Calu3 (cell line): ENCODE results near the gene MYOF. TPM values are rescaled to one million over a fixed set of nuclear protein-coding genes. Genes with fewer than 3 reads are reported as not detected.

ENCODE experiments used
- BruUV-seq: library from RNA; stranded (reverse); fragments of 400-500 nt; replicated peaks from 2 replicates; lab custom pipeline; 2021; lab: Mats Ljungman, UMichigan
- CTCF ChIA-PET: fragments of 300-600 bp; sonication (Branson Sonifier 250); formaldehyde crosslinking; loops from one replicate; lab custom pipeline; 2022; ENCODE audit warnings: antibody characterized with exemption; lab: Charles Lee
- DNase-seq: peaks from one replicate; pipeline ENCODE4 v3.0.0; 2022
- H3K27ac Mint-ChIP-seq: one replicate; pipeline ENCODE4 v1.8.0; 2022; ENCODE audit warnings: mixed read lengths; ENCODE audit not compliant: unreplicated experiment
- H3K27me3 Mint-ChIP-seq: one replicate; pipeline ENCODE4 v1.8.0; 2022; ENCODE audit warnings: mixed read lengths; ENCODE audit not compliant: unreplicated experiment
- H3K36me3 Mint-ChIP-seq: one replicate; pipeline ENCODE4 v1.8.0; 2022; ENCODE audit warnings: mild to moderate bottlenecking, moderate library complexity, mixed read lengths; ENCODE audit not compliant: insufficient read depth, unreplicated experiment
- H3K4me1 Mint-ChIP-seq: one replicate; pipeline ENCODE4 v1.8.0; 2022; ENCODE audit warnings: mild to moderate bottlenecking, low read depth, mixed read lengths; ENCODE audit not compliant: unreplicated experiment
- H3K4me3 Mint-ChIP-seq: one replicate; pipeline ENCODE4 v1.8.0; 2022; ENCODE audit warnings: mild to moderate bottlenecking, low read depth, moderate library complexity, mixed read lengths; ENCODE audit not compliant: unreplicated experiment
- H3K9me3 Mint-ChIP-seq: one replicate; pipeline ENCODE4 v1.8.0; 2022; ENCODE audit warnings: low read depth, mixed read lengths; ENCODE audit not compliant: unreplicated experiment
- CTCF ChIP-seq: fragments of 200-600 bp; IDR thresholded peaks from one replicate; pipeline ENCODE4 v1.8.0; 2022; ENCODE audit warnings: antibody characterized with exemption; ENCODE audit not compliant: unreplicated experiment
- intact Hi-C: fragments of 100-400 bp; cut with micrococcal nuclease; formaldehyde crosslinking; loops from one replicate; pipeline ENCODE4 v1.10.0; 2022; ENCODE audit not compliant: unreplicated experiment
- total RNA-seq: library from RNA; stranded (reverse); gene quantifications from 2 replicates; pipeline ENCODE4 v1.2.3, GENCODE V29; 2022

The MYOF gene
- total RNA-seq, 1 experiment from 2014 or later: 474 TPM

GRCh38 chr10:93336678-93337077, 145.5 kb downstream of the MYOF start:
- CTCF ChIA-PET: no interaction called here
- intact Hi-C loops: no loop called here

GRCh38 chr10:93336110-93336509, 146.0 kb downstream of the MYOF start:
- intact Hi-C loops: no loop called here
- Mint-ChIP-seq H3K27me3 (no peaks in the 10 kb centered on the region), H3K27ac (no peak overlapping the region), H3K36me3 (peaks cover 35% of the 10 kb centered on the region), H3K4me3 (no peak overlapping the region), H3K4me1 (no peaks in the 10 kb centered on the region), H3K9me3 (no peaks in the 10 kb centered on the region)
- CTCF ChIA-PET: no interaction called here
- BruUV-seq: no TSS peak
- DNase-seq: no peak
- TF ChIP-seq CTCF: no peak

More at GRCh38 chr10:93336678-93337077, 145.5 kb downstream of the MYOF start:
- Mint-ChIP-seq H3K9me3 (no peaks in the 10 kb centered on the region), H3K4me3 (no peak overlapping the region), H3K27me3 (no peaks in the 10 kb centered on the region), H3K27ac (no peak overlapping the region), H3K4me1 (no peaks in the 10 kb centered on the region), H3K36me3 (peaks cover 41% of the 10 kb centered on the region)
- BruUV-seq: no TSS peak
- TF ChIP-seq CTCF: no peak
- no peak for DNase-seq

GRCh38 chr10:93334901-93335327, 147.2 kb downstream of the MYOF start:
- Mint-ChIP-seq H3K27ac (no peak overlapping the region), H3K9me3 (no peaks in the 10 kb centered on the region), H3K4me1 (no peaks in the 10 kb centered on the region), H3K36me3 (peaks cover 36% of the 10 kb centered on the region), H3K27me3 (no peaks in the 10 kb centered on the region), H3K4me3 (no peak overlapping the region)
- BruUV-seq: no TSS peak
- peak; percentile 26 for DNase-seq
- TF ChIP-seq CTCF: no peak
- intact Hi-C loops: no loop called here
- CTCF ChIA-PET: no interaction called here

GRCh38 chr10:93334181-93334580, 148.0 kb downstream of the MYOF start:
- CTCF ChIA-PET: no interaction called here
- Mint-ChIP-seq H3K4me1 (no peaks in the 10 kb centered on the region), H3K27me3 (no peaks in the 10 kb centered on the region), H3K9me3 (no peaks in the 10 kb centered on the region), H3K27ac (no peak overlapping the region), H3K36me3 (peaks cover 43% of the 10 kb centered on the region), H3K4me3 (no peak overlapping the region)
- BruUV-seq: no TSS peak
- DNase-seq: no peak
- TF ChIP-seq CTCF: no peak
- intact Hi-C loops: no loop called here
